H9 (cell line): ENCODE results near the gene ANKH. TPM values are rescaled to one million over a fixed set of nuclear protein-coding genes. Genes with fewer than 3 reads are reported as not detected.

Experiments
- DNase-seq: peaks from one replicate; pipeline ENCODE4 v3.0.0-alpha.2; 2017
- H2AFZ ChIP-seq: one replicate; pipeline ENCODE4 v1.6.1; 2013; ENCODE audit warnings: mild to moderate bottlenecking, low read length, control low read depth, moderate library complexity
- H2AK5ac ChIP-seq: 2 replicates; pipeline ENCODE4 v1.6.1; 2013; ENCODE audit warnings: low read length, control low read depth, mixed read lengths; ENCODE audit not compliant: insufficient read length
- H2BK120ac ChIP-seq: one replicate; pipeline ENCODE4 v1.6.1; 2013; ENCODE audit warnings: low read depth, mild to moderate bottlenecking, low read length, control low read depth, inconsistent platforms; ENCODE audit not compliant: poor library complexity, severe bottlenecking
- H2BK12ac ChIP-seq: 2 replicates; pipeline ENCODE4 v1.6.1; 2013; ENCODE audit warnings: low read length, control low read depth, mixed read lengths, low read depth; ENCODE audit not compliant: insufficient read length
- H2BK15ac ChIP-seq: 2 replicates; pipeline ENCODE4 v1.6.1; 2013; ENCODE audit warnings: low read depth, low read length, control low read depth
- H2BK20ac ChIP-seq: one replicate; pipeline ENCODE4 v1.6.1; 2013; ENCODE audit warnings: low read depth, mild to moderate bottlenecking, low read length, control low read depth, inconsistent platforms; ENCODE audit not compliant: poor library complexity, severe bottlenecking
- H2BK5ac ChIP-seq: 2 replicates; pipeline ENCODE4 v1.6.1; 2013; ENCODE audit warnings: low read length, control low read depth, mixed read lengths; ENCODE audit not compliant: insufficient read length
- H3K14ac ChIP-seq: 2 replicates; pipeline ENCODE4 v1.6.1; 2013; ENCODE audit warnings: low read length, control low read depth; ENCODE audit not compliant: insufficient read depth
- H3K18ac ChIP-seq: 2 replicates; pipeline ENCODE4 v1.6.1; 2013; ENCODE audit warnings: low read depth, mild to moderate bottlenecking, mixed read lengths, low read length, control low read depth; ENCODE audit not compliant: insufficient read length
- H3K23ac ChIP-seq: 2 replicates; pipeline ENCODE4 v1.6.1; 2013; ENCODE audit warnings: low read length, control low read depth, mixed read lengths, low read depth; ENCODE audit not compliant: insufficient read length
- H3K23me2 ChIP-seq: 2 replicates; pipeline ENCODE4 v1.6.1; 2013; ENCODE audit warnings: low read depth, mild to moderate bottlenecking, mixed read lengths, low read length, control low read depth; ENCODE audit not compliant: insufficient read length, poor library complexity, severe bottlenecking
- H3K27ac ChIP-seq: 2 replicates; pipeline ENCODE4 v1.5.1; 2013; ENCODE audit warnings: low read length, control low read depth, mixed read lengths, low read depth; ENCODE audit not compliant: insufficient read length
- H3K27me3 ChIP-seq: 2 replicates; pipeline ENCODE4 v1.6.1; 2013; ENCODE audit warnings: low read length, control low read depth, inconsistent platforms; ENCODE audit not compliant: insufficient read depth
- H3K4ac ChIP-seq: 2 replicates; pipeline ENCODE4 v1.6.1; 2013; ENCODE audit warnings: low read depth, mild to moderate bottlenecking, control low read depth, inconsistent platforms, low read length, moderate library complexity
- H3K4me1 ChIP-seq: 2 replicates; pipeline ENCODE4 v1.6.1; 2013; ENCODE audit warnings: low read length, control low read depth, inconsistent platforms; ENCODE audit not compliant: insufficient read depth
- H3K4me2 ChIP-seq: 2 replicates; pipeline ENCODE4 v1.6.1; 2013; ENCODE audit warnings: low read length, control low read depth, mixed read lengths; ENCODE audit not compliant: insufficient read length, insufficient read depth
- H3K56ac ChIP-seq: 2 replicates; pipeline ENCODE4 v1.6.1; 2013; ENCODE audit warnings: low read depth, mild to moderate bottlenecking, mixed read lengths, low read length, control low read depth; ENCODE audit not compliant: insufficient read length
- H3K79me1 ChIP-seq: 2 replicates; pipeline ENCODE4 v1.6.1; 2013; ENCODE audit warnings: low read depth, mild to moderate bottlenecking, moderate library complexity, low read length, control low read depth, inconsistent platforms; ENCODE audit not compliant: insufficient read depth, poor library complexity, severe bottlenecking
- H3K79me2 ChIP-seq: 2 replicates; pipeline ENCODE4 v1.6.1; 2013; ENCODE audit warnings: low read length, control low read depth, inconsistent platforms; ENCODE audit not compliant: insufficient read depth
- H3K9ac ChIP-seq: 2 replicates; pipeline ENCODE4 v1.6.1; 2013; ENCODE audit warnings: low read length, control low read depth, mixed read lengths; ENCODE audit not compliant: insufficient read length; ENCODE audit errors: extremely low read depth
- H3K9me3 ChIP-seq: one replicate; pipeline ENCODE4 v1.6.1; 2013; ENCODE audit warnings: low read depth, low read length, inconsistent platforms; ENCODE audit not compliant: control insufficient read depth
- H3T11ph ChIP-seq: one replicate; pipeline ENCODE4 v1.6.1; 2013; ENCODE audit warnings: mild to moderate bottlenecking, low read length, control low read depth, inconsistent platforms
- H4K20me1 ChIP-seq: one replicate; pipeline ENCODE4 v1.6.1; 2013; ENCODE audit not compliant: control insufficient read depth, insufficient read length, insufficient read depth
- H4K5ac ChIP-seq: 2 replicates; pipeline ENCODE4 v1.6.1; 2013; ENCODE audit warnings: low read depth, mild to moderate bottlenecking, mixed read lengths, low read length, control low read depth; ENCODE audit not compliant: insufficient read length
- H4K8ac ChIP-seq: replicated peaks from 2 replicates; pipeline ENCODE4 v1.6.1; 2013; ENCODE audit warnings: low read length, control low read depth, mixed read lengths, low read depth; ENCODE audit not compliant: insufficient read length
- H4K91ac ChIP-seq: 2 replicates; pipeline ENCODE4 v1.6.1; 2013; ENCODE audit warnings: low read depth, mild to moderate bottlenecking, moderate library complexity, mixed read lengths, low read length, control low read depth; ENCODE audit not compliant: insufficient read length
- H3K27ac Mint-ChIP-seq, 3 experiments: 2 replicates in 2 of 3; 3 replicates in 1 of 3; pipeline ENCODE4 v1.8.0; 2020 to 2021; ENCODE audit warnings: mixed read lengths in 3 of 3, mild to moderate bottlenecking in 1 of 3, moderate library complexity in 1 of 3
- H3K27me3 Mint-ChIP-seq: 2 replicates; pipeline ENCODE4 v1.8.0; 2021; ENCODE audit warnings: low read depth, mild to moderate bottlenecking, moderate library complexity, mixed read lengths
- H3K36me3 Mint-ChIP-seq, 3 experiments: 2 replicates in 2 of 3; 3 replicates in 1 of 3; pipeline ENCODE4 v1.8.0; 2020 to 2021; ENCODE audit warnings: low read depth in 3 of 3, mixed read lengths in 3 of 3; ENCODE audit not compliant: insufficient read depth in 1 of 3
- H3K4me1 Mint-ChIP-seq, 2 experiments: 2 replicates each; pipeline ENCODE4 v1.8.0; 2020; ENCODE audit warnings: mixed read lengths in 2 of 2
- H3K4me3 Mint-ChIP-seq, 2 experiments: 2 replicates in 1 of 2; 3 replicates in 1 of 2; pipeline ENCODE4 v1.8.0; 2020 to 2021; ENCODE audit warnings: mild to moderate bottlenecking in 2 of 2, mixed read lengths in 2 of 2, moderate library complexity in 1 of 2
- H3K9me3 Mint-ChIP-seq, 2 experiments: 2 replicates in 1 of 2; 3 replicates in 1 of 2; pipeline ENCODE4 v1.8.0; 2020; ENCODE audit warnings: mild to moderate bottlenecking in 2 of 2, mixed read lengths in 2 of 2, moderate library complexity in 1 of 2
- WGBS: extraction: QIAGEN DNeasy Blood & Tissue Kit; methylation state at CpG from one replicate; pipeline ENCODE4 v1.1.7; 2013; ENCODE audit warnings: missing lambda C conversion rate, low lambda C conversion rate, mixed read lengths; ENCODE audit not compliant: insufficient read length; ENCODE audit errors: extremely low coverage; 5-methylcytosine and 5-hydroxymethylcytosine counted together
- total RNA-seq: library from RNA; stranded (reverse); gene quantifications from 2 replicates; pipeline ENCODE4 v1.2.1, GENCODE V29; 2021
- TF ChIP-seq, protein P1 (sequence below): fragments of 200-600 bp; sonication (generic); conservative IDR thresholded peaks from 3 replicates; pipeline ENCODE4 v1.8.0; 2021; ENCODE audit warnings: antibody characterized with exemption, mild to moderate bottlenecking

ANKH gene
- total RNA-seq, 1 experiment from 2014 or later = 9.6 TPM

DNA sequence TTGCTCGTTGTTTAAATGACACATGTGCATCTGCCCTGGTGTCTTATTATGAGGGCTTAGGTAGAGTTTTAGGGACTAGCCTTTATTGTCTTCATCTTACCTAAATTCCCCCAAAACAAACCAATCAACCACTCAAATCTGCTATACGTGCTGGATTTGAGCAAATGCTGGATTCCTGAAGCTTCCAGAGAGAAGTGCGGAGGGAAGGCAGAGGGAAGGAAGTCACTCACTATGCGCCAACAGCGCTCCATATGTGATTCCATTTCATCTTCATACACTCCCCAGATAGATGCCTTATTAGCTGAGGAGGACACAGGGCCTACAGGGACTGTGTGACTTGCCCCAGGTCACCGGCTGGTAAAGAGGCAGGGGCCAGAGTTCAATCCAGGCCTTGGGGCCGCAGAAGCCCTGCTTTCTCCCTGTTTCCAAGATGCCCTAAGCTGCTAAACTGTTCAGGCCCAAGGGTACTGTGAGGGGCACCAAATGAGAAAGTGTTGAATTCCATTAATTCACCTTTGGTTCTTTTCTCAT, 143.6 kb downstream of the ANKH start:
- no peak overlapping the region for H2BK5ac ChIP-seq
- no peak overlapping the region for H4K5ac ChIP-seq
- no peak overlapping the region for H2BK120ac ChIP-seq
- no CpG with 5 or more reads among the region's 7 CpGs for WGBS
- H2BK20ac ChIP-seq = no peak overlapping the region
- H2AFZ ChIP-seq = no peak overlapping the region
- Mint-ChIP-seq H3K36me3 (no peaks in the 10 kb centered on the region; a peak in 1 of 7 replicates), H3K4me3 (peak overlapping the region; percentile 41 to 51; a peak in 2 of 5 replicates), H3K27ac (peak overlapping the region; percentile 70 to 94 (median 91)), H3K9me3 (no peaks in the 10 kb centered on the region), H3K27me3 (peaks cover 2% of the 10 kb centered on the region; the same call in 1 of the 2 replicates), H3K4me1 (peaks cover 41 to 47% of the 10 kb centered on the region in 2 experiments)
- no peak overlapping the region for H3K23ac ChIP-seq
- no peak overlapping the region for H3K27ac ChIP-seq
- no peak overlapping the region for H3K4ac ChIP-seq
- no peak overlapping the region for H2AK5ac ChIP-seq
- H3T11ph ChIP-seq = no peak overlapping the region
- H2BK12ac ChIP-seq = no peak overlapping the region
- no peak overlapping the region for H2BK15ac ChIP-seq
- peaks cover 15% of the 10 kb centered on the region; the same call in 1 of the 2 replicates for H3K4me1 ChIP-seq
- H3K23me2 ChIP-seq = no peaks in the 10 kb centered on the region
- no peak overlapping the region for H3K9ac ChIP-seq
- DNase-seq = no peak
- H4K20me1 ChIP-seq = no peaks in the 10 kb centered on the region
- no peaks in the 10 kb centered on the region for H3K79me2 ChIP-seq
- H3K4me2 ChIP-seq = peak overlapping the region; percentile 11
- H3K27me3 ChIP-seq = no peaks in the 10 kb centered on the region
- H3K18ac ChIP-seq = no peak overlapping the region
- no peak overlapping the region for H4K91ac ChIP-seq
- TF ChIP-seq, protein P1, sequence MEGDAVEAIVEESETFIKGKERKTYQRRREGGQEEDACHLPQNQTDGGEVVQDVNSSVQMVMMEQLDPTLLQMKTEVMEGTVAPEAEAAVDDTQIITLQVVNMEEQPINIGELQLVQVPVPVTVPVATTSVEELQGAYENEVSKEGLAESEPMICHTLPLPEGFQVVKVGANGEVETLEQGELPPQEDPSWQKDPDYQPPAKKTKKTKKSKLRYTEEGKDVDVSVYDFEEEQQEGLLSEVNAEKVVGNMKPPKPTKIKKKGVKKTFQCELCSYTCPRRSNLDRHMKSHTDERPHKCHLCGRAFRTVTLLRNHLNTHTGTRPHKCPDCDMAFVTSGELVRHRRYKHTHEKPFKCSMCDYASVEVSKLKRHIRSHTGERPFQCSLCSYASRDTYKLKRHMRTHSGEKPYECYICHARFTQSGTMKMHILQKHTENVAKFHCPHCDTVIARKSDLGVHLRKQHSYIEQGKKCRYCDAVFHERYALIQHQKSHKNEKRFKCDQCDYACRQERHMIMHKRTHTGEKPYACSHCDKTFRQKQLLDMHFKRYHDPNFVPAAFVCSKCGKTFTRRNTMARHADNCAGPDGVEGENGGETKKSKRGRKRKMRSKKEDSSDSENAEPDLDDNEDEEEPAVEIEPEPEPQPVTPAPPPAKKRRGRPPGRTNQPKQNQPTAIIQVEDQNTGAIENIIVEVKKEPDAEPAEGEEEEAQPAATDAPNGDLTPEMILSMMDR = no peak
- H3K79me1 ChIP-seq = no peaks in the 10 kb centered on the region
- peak overlapping the region; percentile 40; the same call in 1 of the 2 replicates for H3K14ac ChIP-seq
- no peaks in the 10 kb centered on the region for H3K9me3 ChIP-seq
- no peak overlapping the region for H4K8ac ChIP-seq
- no peak overlapping the region for H3K56ac ChIP-seq
